ENCODE measurements around the gene CLSTN2. TPM values are rescaled to one million over a fixed set of nuclear protein-coding genes. Genes with fewer than 3 reads are reported as not detected.

CLSTN2 gene
- total and polyA plus RNA-seq, 2 of the 8 experiments (the other 6 are each of a cell fraction or from before 2014, with no cell fraction given): 0.39 to 0.52 TPM

DNA sequence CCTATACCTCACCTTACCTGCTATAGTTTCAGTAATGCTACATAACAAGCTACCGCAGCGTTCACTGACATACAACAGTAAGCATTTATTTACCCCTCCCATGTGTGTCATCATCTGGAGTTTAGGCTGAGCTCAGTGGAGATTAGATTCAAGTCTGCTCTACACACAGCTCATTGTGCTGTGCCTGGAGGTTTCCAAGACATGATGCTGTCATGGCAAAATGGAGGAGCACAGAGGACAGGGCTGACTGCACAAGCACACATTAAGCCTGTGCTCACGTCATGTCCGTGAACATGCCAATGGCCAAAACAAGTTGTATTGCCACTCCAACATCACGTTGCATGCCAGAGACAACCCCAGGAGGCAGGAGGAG, 409.1 kb downstream of the CLSTN2 start (continued):
- TF ChIP-seq RNF2 (IDR thresholded peaks at IDR 0.05; ENCODE audit: borderline replicate concordance, low read depth, low read length, missing control alignments, poor library complexity, severe bottlenecking): no peak
- TF ChIP-seq SP2 (IDR thresholded peaks at IDR 0.05; ENCODE audit: low read length): no peak
- TF ChIP-seq, protein P1, sequence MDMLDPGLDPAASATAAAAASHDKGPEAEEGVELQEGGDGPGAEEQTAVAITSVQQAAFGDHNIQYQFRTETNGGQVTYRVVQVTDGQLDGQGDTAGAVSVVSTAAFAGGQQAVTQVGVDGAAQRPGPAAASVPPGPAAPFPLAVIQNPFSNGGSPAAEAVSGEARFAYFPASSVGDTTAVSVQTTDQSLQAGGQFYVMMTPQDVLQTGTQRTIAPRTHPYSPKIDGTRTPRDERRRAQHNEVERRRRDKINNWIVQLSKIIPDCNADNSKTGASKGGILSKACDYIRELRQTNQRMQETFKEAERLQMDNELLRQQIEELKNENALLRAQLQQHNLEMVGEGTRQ (IDR thresholded peaks at IDR 0.05; ENCODE audit: low read length): no peak
- no peak for TF ChIP-seq KDM1A (IDR thresholded peaks at IDR 0.05; ENCODE audit: borderline replicate concordance, low read length)

Measured in H1 (cell line).